Measurements from ENCODE around the gene FRZB.
"Not testable (repeated sequence)": the region's sequence is repeated elsewhere in the genome, so short reads cannot be mapped to it uniquely, and the experiment has no call there.

The FRZB gene

GRCh38 chr2:182903566-182903965 lies 37.1 kb upstream of the FRZB start:
- no peak overlapping the region for H3K9ac ChIP-seq (ENCODE audit: low read length)
- no peaks in the 10 kb centered on the region for H3K27me3 ChIP-seq (ENCODE audit: control insufficient read depth, insufficient read depth, low read length)
- no peak overlapping the region for H3K27ac ChIP-seq (ENCODE audit: low read length)

DNA sequence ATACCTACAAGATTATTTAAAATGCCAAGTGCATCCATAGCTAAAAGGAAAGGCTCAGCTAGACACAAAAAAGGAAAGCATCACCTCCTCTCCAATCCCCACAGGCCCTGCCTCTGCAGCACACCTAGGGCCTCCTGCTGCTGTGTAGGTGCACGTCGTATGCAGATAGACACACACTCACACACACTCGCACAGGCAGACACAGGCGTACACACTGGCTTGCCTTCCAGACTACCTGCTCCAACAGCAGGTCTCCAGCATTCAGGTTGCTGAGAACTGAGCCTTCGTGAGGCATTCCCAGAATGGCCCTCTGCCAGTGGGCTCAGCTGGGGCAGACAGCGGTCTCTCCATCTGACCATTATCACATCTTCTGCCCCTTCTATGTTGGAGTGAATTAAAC lies 35.3 kb upstream of the FRZB start:
- no peaks in the 10 kb centered on the region for H3K27me3 ChIP-seq (ENCODE audit: control insufficient read depth, insufficient read depth, low read length)
- no peak overlapping the region for H3K9ac ChIP-seq (ENCODE audit: low read length)
- no peaks in the 10 kb centered on the region for H3K9me3 ChIP-seq (ENCODE audit: control insufficient read depth, low read depth, low read length)
- H3K4me3 ChIP-seq (ENCODE audit: low read length) = no peak overlapping the region
- peaks cover 6% of the 10 kb centered on the region for H3K4me1 ChIP-seq (ENCODE audit: control insufficient read depth, low read depth, low read length)
- no peak overlapping the region for H3K27ac ChIP-seq (ENCODE audit: low read length)
- no peaks in the 10 kb centered on the region for H3K36me3 ChIP-seq (ENCODE audit: control insufficient read depth, low read depth, low read length)

More at GRCh38 chr2:182903566-182903965, 37.1 kb upstream of the FRZB start:
- no peak overlapping the region for H3K4me3 ChIP-seq (ENCODE audit: low read length)
- H3K36me3 ChIP-seq (ENCODE audit: control insufficient read depth, low read depth, low read length) = no peaks in the 10 kb centered on the region
- H3K4me1 ChIP-seq (ENCODE audit: control insufficient read depth, low read depth, low read length) = peaks cover 18% of the 10 kb centered on the region
- H3K9me3 ChIP-seq (ENCODE audit: control insufficient read depth, low read depth, low read length) = no peaks in the 10 kb centered on the region

GRCh38 chr2:182898718-182899117 lies 32.3 kb upstream of the FRZB start:
- H3K4me3 ChIP-seq (ENCODE audit: low read length) = no peak overlapping the region
- no peaks in the 10 kb centered on the region for H3K36me3 ChIP-seq (ENCODE audit: control insufficient read depth, low read depth, low read length)

GRCh38 chr2:182897137-182897536 lies 30.7 kb upstream of the FRZB start:
- Histone ChIP-seq H3K9me3 (ENCODE audit: control insufficient read depth, low read depth, low read length) (no peaks in the 10 kb centered on the region), H3K4me3 (ENCODE audit: low read length) (no peak overlapping the region), H3K27ac (ENCODE audit: low read length) (no peak overlapping the region), H3K4me1 (ENCODE audit: control insufficient read depth, low read depth, low read length) (no peaks in the 10 kb centered on the region), H3K36me3 (ENCODE audit: control insufficient read depth, low read depth, low read length) (no peaks in the 10 kb centered on the region), H3K9ac (ENCODE audit: low read length) (no peak overlapping the region), H3K27me3 (ENCODE audit: control insufficient read depth, insufficient read depth, low read length) (no peaks in the 10 kb centered on the region)

More at GRCh38 chr2:182898718-182899117, 32.3 kb upstream of the FRZB start:
- H3K9ac ChIP-seq (ENCODE audit: low read length) = no peak overlapping the region
- H3K27me3 ChIP-seq (ENCODE audit: control insufficient read depth, insufficient read depth, low read length) = no peaks in the 10 kb centered on the region
- no peak overlapping the region for H3K27ac ChIP-seq (ENCODE audit: low read length)
- no peaks in the 10 kb centered on the region for H3K9me3 ChIP-seq (ENCODE audit: control insufficient read depth, low read depth, low read length)
- no peaks in the 10 kb centered on the region for H3K4me1 ChIP-seq (ENCODE audit: control insufficient read depth, low read depth, low read length)

DNA sequence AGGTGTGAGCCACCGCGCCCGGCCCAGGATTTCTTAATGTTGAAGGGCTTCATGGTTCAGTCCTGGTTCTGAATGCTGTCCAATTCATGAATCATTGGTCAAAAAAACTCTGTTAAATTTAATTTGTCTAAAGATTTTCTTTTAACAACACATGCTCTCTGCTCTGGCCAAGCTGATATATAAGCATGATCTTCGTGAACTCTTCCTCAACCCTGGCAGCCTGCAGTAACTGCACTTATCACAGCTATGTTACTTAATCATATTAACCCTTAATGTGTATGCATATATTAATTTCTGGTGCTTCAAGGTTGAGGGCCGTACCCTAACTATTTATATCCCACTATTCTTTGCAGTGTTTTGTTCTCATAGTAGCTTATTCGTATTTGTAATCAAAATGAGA lies 29.4 kb upstream of the FRZB start:
- Histone ChIP-seq H3K4me1 (ENCODE audit: control insufficient read depth, low read depth, low read length) (no peaks in the 10 kb centered on the region), H3K27ac (ENCODE audit: low read length) (no peak overlapping the region), H3K9me3 (ENCODE audit: control insufficient read depth, low read depth, low read length) (no peaks in the 10 kb centered on the region), H3K27me3 (ENCODE audit: control insufficient read depth, insufficient read depth, low read length) (no peaks in the 10 kb centered on the region), H3K9ac (ENCODE audit: low read length) (no peak overlapping the region), H3K36me3 (ENCODE audit: control insufficient read depth, low read depth, low read length) (no peaks in the 10 kb centered on the region), H3K4me3 (ENCODE audit: low read length) (no peak overlapping the region)

GRCh38 chr2:182895169-182895568 lies 28.7 kb upstream of the FRZB start:
- no peak overlapping the region for H3K27ac ChIP-seq (ENCODE audit: low read length)
- H3K36me3 ChIP-seq (ENCODE audit: control insufficient read depth, low read depth, low read length) = no peaks in the 10 kb centered on the region
- H3K4me1 ChIP-seq (ENCODE audit: control insufficient read depth, low read depth, low read length) = no peaks in the 10 kb centered on the region
- no peak overlapping the region for H3K4me3 ChIP-seq (ENCODE audit: low read length)
- no peaks in the 10 kb centered on the region for H3K27me3 ChIP-seq (ENCODE audit: control insufficient read depth, insufficient read depth, low read length)
- no peaks in the 10 kb centered on the region for H3K9me3 ChIP-seq (ENCODE audit: control insufficient read depth, low read depth, low read length)
- no peak overlapping the region for H3K9ac ChIP-seq (ENCODE audit: low read length)

GRCh38 chr2:182894174-182894573 lies 27.7 kb upstream of the FRZB start:
- Histone ChIP-seq H3K4me1 (ENCODE audit: control insufficient read depth, low read depth, low read length) (no peaks in the 10 kb centered on the region), H3K4me3 (ENCODE audit: low read length) (no peak overlapping the region), H3K9ac (ENCODE audit: low read length) (no peak overlapping the region), H3K27ac (ENCODE audit: low read length) (no peak overlapping the region), H3K36me3 (ENCODE audit: control insufficient read depth, low read depth, low read length) (no peaks in the 10 kb centered on the region), H3K9me3 (ENCODE audit: control insufficient read depth, low read depth, low read length) (no peaks in the 10 kb centered on the region), H3K27me3 (ENCODE audit: control insufficient read depth, insufficient read depth, low read length) (no peaks in the 10 kb centered on the region)

DNA sequence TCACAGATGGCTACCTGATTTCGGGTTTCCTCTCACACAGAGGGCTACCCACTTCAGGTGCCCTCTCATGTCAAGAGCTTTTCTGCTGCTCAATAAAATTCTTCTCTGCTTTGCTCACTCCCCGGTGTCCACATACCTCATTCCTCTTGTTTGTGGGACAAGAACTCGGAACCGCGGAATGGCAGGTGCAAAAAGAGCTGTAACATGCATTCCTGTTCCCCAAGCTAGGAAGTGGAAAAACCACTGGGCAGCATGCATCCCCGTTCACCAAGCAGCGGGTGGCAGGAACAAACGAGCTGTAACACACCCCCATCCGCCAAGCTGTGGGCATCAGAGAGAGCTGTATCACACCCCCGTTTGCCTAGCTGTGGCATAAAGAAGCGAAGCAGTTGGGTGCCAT lies 27.2 kb upstream of the FRZB start:
- H3K4me3 ChIP-seq (ENCODE audit: low read length) = no peak overlapping the region
- no peaks in the 10 kb centered on the region for H3K9me3 ChIP-seq (ENCODE audit: control insufficient read depth, low read depth, low read length)
- no peaks in the 10 kb centered on the region for H3K4me1 ChIP-seq (ENCODE audit: control insufficient read depth, low read depth, low read length)
- H3K9ac ChIP-seq (ENCODE audit: low read length) = no peak overlapping the region
- H3K27me3 ChIP-seq (ENCODE audit: control insufficient read depth, insufficient read depth, low read length) = no peaks in the 10 kb centered on the region
- H3K36me3 ChIP-seq (ENCODE audit: control insufficient read depth, low read depth, low read length) = no peaks in the 10 kb centered on the region
- no peak overlapping the region for H3K27ac ChIP-seq (ENCODE audit: low read length)

GRCh38 chr2:182893035-182893434 lies 26.6 kb upstream of the FRZB start:
- not testable (repeated sequence) for H3K27ac ChIP-seq (ENCODE audit: low read length); H3K9ac ChIP-seq (ENCODE audit: low read length); H3K9me3 ChIP-seq (ENCODE audit: control insufficient read depth, low read depth, low read length); H3K4me1 ChIP-seq (ENCODE audit: control insufficient read depth, low read depth, low read length); H3K36me3 ChIP-seq (ENCODE audit: control insufficient read depth, low read depth, low read length); H3K27me3 ChIP-seq (ENCODE audit: control insufficient read depth, insufficient read depth, low read length); H3K4me3 ChIP-seq (ENCODE audit: low read length)

DNA sequence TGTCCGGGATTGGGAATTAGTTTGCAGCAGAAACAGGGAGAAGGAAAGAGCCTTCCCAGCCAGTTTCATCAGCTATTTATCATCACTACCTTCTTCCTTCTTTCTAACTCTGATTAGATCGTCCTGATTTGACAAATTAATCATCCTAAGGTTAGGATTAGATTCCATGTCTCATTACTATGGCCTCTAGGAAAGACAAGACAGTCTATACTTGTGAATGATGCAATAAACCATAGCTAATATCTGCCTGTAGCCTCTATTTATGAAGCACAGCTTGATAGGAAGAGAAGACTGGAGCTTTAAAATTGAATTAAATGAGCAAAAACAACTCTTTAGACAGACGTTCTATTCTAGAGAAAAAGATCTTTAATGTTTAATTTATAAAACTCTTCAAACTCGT lies 25.2 kb upstream of the FRZB start:
- H3K9ac ChIP-seq (ENCODE audit: low read length) = no peak overlapping the region
- H3K27me3 ChIP-seq (ENCODE audit: control insufficient read depth, insufficient read depth, low read length) = no peaks in the 10 kb centered on the region
- H3K4me3 ChIP-seq (ENCODE audit: low read length) = no peak overlapping the region
- H3K4me1 ChIP-seq (ENCODE audit: control insufficient read depth, low read depth, low read length) = no peaks in the 10 kb centered on the region
- H3K36me3 ChIP-seq (ENCODE audit: control insufficient read depth, low read depth, low read length) = no peaks in the 10 kb centered on the region
- H3K9me3 ChIP-seq (ENCODE audit: control insufficient read depth, low read depth, low read length) = no peaks in the 10 kb centered on the region
- H3K27ac ChIP-seq (ENCODE audit: low read length) = no peak overlapping the region

DNA sequence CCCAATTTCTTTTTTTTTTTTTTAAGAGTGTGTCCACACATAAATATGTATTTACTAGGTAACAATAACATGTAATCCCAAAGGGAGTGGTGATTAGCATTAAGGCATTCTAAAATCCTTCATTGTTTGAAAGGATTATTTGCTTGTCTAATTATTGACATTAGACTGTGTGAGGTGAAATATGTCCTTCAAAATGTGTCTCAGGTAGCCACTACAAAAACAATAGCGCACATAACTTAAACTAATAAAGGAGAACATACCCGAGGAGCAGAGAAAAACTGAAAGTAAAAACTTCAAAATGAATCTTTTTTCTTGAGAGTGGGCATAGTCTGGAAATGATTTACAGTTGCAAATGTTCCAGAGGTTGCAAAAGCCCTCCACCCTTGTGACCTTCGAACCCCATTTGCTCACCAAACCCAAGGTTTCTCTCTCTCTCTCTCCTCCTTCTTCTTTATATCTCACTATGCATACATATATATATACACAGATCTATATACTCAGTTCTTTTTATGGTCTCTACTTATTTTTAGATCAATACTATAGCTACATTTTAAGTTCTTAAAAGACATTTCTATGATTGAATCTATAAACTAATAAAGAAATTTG lies 24.4 kb upstream of the FRZB start:
- H3K9me3 ChIP-seq (ENCODE audit: control insufficient read depth, low read depth, low read length) = no peaks in the 10 kb centered on the region
- H3K27me3 ChIP-seq (ENCODE audit: control insufficient read depth, insufficient read depth, low read length) = no peaks in the 10 kb centered on the region
- H3K27ac ChIP-seq (ENCODE audit: low read length) = no peak overlapping the region
- no peak overlapping the region for H3K4me3 ChIP-seq (ENCODE audit: low read length)
- no peaks in the 10 kb centered on the region for H3K36me3 ChIP-seq (ENCODE audit: control insufficient read depth, low read depth, low read length)
- no peaks in the 10 kb centered on the region for H3K4me1 ChIP-seq (ENCODE audit: control insufficient read depth, low read depth, low read length)
- H3K9ac ChIP-seq (ENCODE audit: low read length) = no peak overlapping the region

DNA sequence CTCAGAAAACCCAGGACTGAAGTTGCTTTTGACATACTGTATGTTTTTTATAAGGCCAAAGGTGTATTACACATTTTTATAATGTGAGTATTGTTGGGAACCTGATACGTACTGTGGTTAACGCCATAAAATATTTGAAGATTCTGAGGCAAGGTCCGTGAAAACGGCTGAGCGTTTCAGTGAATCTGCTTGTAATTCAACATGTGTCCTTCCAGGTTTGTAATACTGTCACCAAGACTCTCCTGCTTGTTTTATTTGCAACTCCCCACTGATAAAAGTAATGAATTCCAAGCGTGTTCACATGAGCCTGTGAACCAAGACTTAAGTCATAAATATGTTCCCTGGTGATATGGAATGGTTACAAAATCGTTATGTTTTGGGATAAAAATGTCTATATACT lies 23.9 kb upstream of the FRZB start:
- H3K36me3 ChIP-seq (ENCODE audit: control insufficient read depth, low read depth, low read length) = no peaks in the 10 kb centered on the region
- no peak overlapping the region for H3K4me3 ChIP-seq (ENCODE audit: low read length)
- H3K4me1 ChIP-seq (ENCODE audit: control insufficient read depth, low read depth, low read length) = no peaks in the 10 kb centered on the region
- H3K9me3 ChIP-seq (ENCODE audit: control insufficient read depth, low read depth, low read length) = no peaks in the 10 kb centered on the region
- no peak overlapping the region for H3K9ac ChIP-seq (ENCODE audit: low read length)
- no peak overlapping the region for H3K27ac ChIP-seq (ENCODE audit: low read length)
- H3K27me3 ChIP-seq (ENCODE audit: control insufficient read depth, insufficient read depth, low read length) = no peaks in the 10 kb centered on the region

All from iPS-18a (cell line).